Upper lobe of left lung (tissue), 4 donors: ENCODE data around the gene KAZN.

Experiments used
- CTCF ChIP-seq, 6 experiments: fragments of 450-650 bp in 4 of 6; fragments of 200-600 bp in 2 of 6; sonication (generic) in 2 of 6; IDR thresholded peaks; one replicate each; pipeline ENCODE4 v1.5.1; 2016 to 2019; ENCODE audit warnings: antibody characterized with exemption in 6 of 6
- EP300 ChIP-seq, 4 donors: sonication (generic); formaldehyde crosslinking; IDR thresholded peaks; one replicate each; pipeline ENCODE4 v1.5.1; 2017; ENCODE audit warnings: antibody characterized with exemption in 4 of 4, control low read depth in 2 of 4

GRCh38 chr1:14568716-14569355 is 29.6 kb upstream of the KAZN start:
- TF ChIP-seq CTCF (IDR thresholded peaks at IDR 0.05) (no peak), EP300 (IDR thresholded peaks at IDR 0.05) (no peak)
